Hypothalamus (tissue), 51 donors: ENCODE measurements around the gene ADM2.
"Not testable (repeated sequence)": the region's sequence is repeated elsewhere in the genome, so short reads cannot be mapped to it uniquely, and the experiment has no call there.

ENCODE experiments used
- DNase-seq, 51 donors: peaks; one replicate each; lab custom pipeline; 2025; lab: John Stamatoyannopoulos, UW

The ADM2 gene

DNA sequence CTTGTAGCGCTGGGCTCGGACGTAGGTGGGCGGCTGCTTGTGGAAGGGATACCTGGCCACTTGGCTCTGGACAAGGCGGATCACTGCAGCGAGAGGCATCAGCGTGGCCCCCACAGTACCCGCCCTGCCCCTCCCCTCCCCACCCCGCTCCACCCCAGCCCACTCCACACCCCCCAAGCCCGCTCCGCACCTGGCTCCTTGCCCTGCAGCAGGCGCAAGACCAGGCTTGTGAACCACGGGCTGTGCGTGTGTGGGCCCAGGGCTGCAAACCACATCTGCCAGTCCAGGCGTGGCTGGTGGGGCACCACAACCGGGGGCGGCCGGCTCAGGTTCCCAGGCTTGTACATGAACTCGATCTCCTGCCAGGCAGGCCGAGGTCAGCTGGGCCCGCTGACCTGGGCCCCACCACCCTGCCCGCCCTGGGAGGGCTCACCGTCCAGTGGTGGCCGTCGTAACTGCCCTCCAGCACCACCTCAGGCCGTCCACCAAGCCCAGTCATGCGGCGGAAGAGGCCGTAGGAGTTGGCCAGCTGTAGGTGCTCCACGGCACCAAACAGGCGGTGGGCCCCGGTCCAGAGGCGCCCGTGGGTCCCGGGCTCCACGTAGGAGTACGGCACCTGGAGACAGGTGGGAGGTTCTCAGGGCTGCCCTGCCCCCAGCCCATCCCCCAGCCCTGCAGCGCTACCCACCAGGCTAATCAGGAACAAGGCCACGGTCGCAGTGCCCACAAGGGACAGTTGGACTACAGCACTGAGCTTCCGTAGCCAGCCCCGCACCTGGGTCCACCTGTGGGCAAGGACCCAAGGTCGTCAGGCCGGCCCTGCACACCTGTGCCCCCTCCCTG, 23.2 kb downstream of the ADM2 start:
- no peak for DNase-seq

GRCh38 chr22:50505276-50505775, 24.0 kb downstream of the ADM2 start:
- DNase-seq, result no peak

DNA sequence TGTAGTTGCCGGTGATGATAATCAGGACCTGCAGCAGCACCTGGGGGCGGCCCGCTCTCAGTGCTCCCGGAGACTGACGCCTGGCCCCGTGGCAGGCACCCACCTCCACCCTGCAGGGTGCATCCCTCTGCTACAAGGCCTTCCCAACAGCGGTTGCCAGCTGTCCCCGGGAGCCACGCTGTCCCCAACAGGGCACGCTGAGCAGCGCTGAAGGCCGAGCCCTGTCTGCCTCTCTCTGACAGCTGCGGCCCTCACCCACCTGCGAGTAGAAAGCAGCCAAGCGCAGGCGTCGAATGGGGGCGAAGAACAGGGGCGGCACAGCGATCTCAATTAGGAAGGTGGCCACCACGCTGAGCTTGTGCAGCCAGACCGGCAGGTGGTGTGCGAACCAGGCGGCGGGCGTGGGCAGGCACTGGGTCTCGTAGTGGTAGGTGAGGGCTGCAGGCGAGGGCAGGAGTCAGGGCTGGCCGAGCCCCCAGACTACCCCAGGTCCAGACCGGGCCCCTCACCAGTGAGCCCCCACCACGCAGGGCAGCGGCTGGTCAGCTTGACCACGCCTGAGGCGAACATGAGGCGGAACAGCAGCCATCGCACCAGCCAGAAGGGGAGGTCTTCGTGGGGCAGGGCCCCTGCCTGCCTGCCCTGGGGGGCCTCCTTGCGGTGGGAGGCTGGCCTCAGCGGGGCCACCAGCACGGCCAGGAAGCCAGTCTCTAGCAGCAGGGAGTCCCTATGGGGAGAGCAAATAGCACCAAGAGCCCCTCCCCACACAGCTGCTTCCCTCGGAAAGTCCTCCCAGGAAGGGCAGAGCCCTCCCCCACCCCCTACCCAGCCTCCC, 24.6 kb downstream of the ADM2 start:
- no peak for DNase-seq

- no peak for DNase-seq
These were observed 25.5 kb downstream of the ADM2 start for GRCh38 chr22:50506611-50507420.

- peak in 35 of 51 donors; percentile 94 to 100 (median 99) for DNase-seq
These were observed 26.2 kb downstream of the ADM2 start, which contains the start of gene LMF2 for GRCh38 chr22:50507421-50507990. Gene LMF2, minus strand, starts transcription at chr22:50507702. Its CDS starts 27 bp downstream, at chr22:50507675.

DNA sequence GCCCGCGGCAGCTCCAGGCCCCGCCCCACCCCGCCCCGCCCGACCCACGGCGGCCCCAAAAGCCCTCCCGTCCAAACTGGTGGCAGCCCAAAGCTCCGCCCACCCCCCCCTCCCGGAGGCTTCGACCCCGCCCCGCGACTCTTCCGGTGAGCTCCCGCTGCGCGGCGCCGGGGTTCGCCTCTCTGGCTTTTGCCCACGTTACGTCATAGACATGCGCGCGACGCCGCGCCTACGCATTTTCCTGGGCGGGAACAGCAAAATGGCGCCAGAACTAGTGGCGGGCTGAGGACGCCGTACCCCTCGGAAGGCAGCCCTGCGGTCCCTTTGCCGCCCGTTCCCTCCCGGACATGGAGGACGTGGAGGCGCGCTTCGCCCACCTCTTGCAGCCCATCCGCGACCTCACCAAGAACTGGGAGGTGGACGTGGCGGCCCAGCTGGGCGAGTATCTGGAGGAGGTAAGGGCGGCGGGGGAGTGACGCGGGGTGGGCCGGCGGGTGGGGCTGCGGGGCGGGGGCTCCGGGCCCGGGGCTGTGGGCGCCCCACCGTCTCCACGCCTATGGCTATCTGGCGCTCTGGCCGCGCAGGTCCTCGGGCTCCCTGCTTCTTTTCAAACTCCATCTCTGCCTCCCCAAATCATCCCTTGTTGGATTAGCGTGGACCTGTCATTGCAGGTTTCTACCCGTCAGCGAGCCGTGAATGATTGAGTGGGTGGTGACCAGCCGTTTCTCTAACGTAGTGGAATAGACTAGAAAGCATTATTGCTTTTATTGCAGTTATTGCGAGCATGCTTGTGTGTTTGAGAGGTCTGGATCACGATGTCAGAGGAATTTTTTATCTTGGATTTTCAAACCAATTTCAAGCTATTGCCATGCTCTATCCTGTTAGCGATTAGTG, 26.9 kb downstream of the ADM2 start, which contains the start of gene NCAPH2:
TSS of gene NCAPH2 (plus strand) at position 234 of the 894 bp plus-strand sequence. CDS start at position 348, 114 bp downstream.
- DNase-seq, result peak in 45 of 51 donors; percentile 61 to 100 (median 99)

- DNase-seq, result no peak
These were observed 27.6 kb downstream of the ADM2 start for GRCh38 chr22:50508897-50509296.

DNA sequence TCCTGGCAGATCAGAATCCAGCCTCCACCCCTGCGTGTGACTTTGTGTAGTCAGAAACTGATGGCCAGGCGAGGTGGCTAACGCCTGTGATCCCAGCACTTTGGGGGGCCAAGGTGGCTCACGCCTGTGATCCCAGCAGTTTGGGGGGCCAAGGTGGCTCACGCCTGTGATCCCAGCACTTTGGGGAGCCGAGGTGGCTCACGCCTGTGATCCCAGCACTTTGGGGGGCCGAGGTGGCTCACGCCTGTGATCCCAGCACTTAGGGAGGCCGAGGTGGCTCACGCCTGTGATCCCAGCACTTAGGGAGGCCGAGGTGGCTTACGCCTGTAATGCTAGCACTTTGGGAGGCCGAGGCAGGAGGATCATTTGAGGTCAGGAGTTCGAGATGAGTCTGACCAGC, 31.8 kb downstream of the ADM2 start:
- DNase-seq, result no peak

DNA sequence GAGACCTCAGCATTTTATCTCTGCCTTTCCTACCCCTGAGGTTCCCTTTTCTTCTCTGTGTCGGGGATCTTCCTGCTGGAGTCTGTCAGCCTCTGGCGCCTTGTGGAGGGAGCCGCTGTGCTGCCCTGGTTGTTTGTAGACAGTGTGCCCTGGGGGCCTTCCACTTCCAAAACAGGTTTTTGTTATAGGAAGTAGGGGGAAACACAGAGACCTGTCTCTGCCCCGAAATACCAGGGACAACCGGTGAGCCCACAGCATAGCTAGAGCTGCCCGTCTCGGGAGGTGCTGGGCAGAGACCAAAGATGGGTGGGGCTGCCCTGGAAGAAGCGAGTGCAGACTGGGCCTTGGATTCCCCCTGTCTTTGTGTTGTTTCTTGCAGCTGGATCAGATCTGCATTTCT, 34.7 kb downstream of the ADM2 start:
- DNase-seq, result no peak

DNA sequence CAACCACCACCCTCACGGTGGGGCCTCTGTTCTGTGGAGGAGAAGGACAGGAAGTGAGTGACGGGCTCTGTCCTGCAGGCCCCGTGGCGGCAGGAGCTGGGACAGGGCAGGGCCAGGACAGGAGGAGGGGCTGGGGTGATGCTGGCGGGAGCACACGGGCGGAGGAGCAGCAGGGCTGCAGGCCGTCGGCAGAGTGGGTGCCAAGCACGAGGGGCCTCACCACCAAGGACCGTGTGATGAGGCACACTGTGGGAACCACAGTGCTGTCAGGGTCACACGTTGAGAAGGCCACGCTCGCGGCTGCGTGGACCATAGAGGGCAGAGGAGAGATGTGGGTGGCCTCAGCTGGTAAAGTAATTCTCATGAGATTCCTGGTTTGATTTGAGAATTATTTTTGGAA, 35.5 kb downstream of the ADM2 start:
- no peak for DNase-seq

DNA sequence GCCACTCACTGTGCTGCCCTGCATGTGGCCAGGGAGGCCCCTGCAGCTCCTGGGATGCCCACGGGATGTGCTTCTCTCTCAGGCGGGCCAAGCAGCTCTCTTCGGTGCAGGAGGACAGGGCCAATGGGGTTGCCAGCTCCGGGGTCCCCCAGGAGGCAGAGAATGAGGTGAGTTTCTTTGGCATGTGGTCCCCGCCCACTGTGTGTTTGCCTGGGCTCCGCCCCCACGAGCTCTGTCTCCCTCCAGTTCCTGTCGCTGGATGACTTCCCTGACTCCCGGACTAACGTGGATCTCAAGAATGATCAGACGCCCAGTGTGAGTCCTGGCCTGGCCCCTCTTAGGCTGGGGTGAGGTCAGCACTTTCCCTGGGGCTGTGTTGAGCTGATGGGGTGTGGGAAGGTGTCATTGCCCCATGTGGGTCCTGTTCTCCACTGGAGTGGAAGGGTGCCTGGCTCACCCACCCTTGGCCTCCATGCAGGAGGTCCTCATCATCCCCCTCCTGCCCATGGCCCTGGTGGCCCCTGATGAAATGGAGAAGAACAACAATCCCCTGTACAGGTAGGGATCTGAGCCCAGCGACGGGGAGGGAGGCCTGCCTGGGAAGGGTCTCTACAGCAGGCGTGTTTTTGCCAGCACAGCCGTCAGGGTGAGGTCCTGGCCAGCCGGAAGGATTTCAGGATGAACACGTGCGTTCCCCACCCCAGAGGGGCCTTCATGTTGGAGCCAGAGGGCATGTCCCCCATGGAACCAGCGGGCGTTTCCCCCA, 36.3 kb downstream of the ADM2 start:
- DNase-seq, result no peak

- no peak for DNase-seq
These were observed 37.3 kb downstream of the ADM2 start for GRCh38 chr22:50518606-50519005.

DNA sequence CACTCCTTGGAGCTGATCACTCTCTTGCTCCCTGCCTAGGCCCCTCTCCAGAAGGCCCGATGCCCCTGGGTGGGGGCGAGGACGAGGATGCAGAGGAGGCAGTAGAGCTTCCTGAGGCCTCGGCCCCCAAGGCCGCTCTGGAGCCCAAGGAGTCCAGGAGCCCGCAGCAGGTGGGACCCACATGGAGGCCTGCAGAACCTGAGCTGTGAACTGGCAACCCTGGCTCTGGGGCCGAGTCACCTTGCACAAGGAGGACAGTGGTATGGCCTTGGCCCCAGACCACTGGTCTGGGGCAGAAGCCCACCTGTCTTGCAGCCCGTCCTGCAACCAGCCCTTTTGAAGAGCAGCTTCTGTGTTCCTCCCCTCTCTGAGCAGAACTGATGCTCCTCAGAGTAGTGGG, 37.8 kb downstream of the ADM2 start:
- no peak for DNase-seq

GRCh38 chr22:50520184-50520583, 38.8 kb downstream of the ADM2 start:
- DNase-seq, result not testable (repeated sequence)

DNA sequence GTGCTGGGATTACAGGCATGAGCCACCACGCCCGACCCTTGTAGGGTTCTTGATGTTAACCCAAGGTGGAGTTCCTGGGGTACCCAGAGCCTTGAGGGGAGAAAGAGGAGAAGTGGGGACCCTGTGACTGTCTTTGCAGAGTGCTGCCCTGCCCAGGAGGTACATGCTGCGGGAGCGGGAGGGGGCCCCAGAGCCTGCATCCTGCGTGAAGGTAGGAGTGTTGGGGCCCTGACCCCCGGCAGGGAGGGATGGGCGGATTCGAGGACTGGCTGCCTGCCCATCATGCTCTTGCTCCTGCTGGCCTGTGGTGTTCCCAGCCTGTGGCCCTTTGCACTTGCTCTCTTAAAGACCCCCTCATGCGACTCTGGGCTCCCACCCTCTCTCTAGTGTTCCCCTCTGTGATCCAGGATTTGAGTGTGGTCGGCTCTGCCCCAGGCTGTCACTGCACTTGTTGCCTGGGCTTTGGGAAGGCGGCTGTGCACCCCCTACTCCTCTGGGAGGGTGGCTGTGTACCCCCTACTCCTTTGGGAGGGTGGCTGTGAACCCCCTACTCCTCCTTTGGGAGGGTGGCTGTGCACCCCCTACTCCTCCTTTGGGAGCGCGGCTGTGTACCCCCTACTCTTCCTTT, 39.6 kb downstream of the ADM2 start:
- DNase-seq, result no peak

- DNase-seq, result no peak
These were observed 40.4 kb downstream of the ADM2 start for GRCh38 chr22:50521710-50522109.

- no peak for DNase-seq
These were observed 41.0 kb downstream of the ADM2 start for GRCh38 chr22:50522208-50522805.
